Loucy (cell line): ENCODE data around the gene DBR1.

Source experiments
- H2AFZ ChIP-seq: fragments of 200-600 bp; sonication (generic); 2 replicates; pipeline ENCODE4 v1.6.0; 2016; ENCODE audit warnings: antibody characterized with exemption, mild to moderate bottlenecking, low read length, moderate library complexity
- H3F3A ChIP-seq: fragments of 200-600 bp; 2 replicates; pipeline ENCODE4 v1.6.0; 2016; ENCODE audit warnings: antibody characterized with exemption, low read depth, mild to moderate bottlenecking
- H3K27me3 ChIP-seq: fragments of 200-600 bp; sonication (generic); 2 replicates; pipeline ENCODE4 v1.6.1; 2014; ENCODE audit warnings: low read length, mild to moderate bottlenecking; ENCODE audit not compliant: insufficient read depth, poor library complexity, severe bottlenecking
- H3K36me3 ChIP-seq: fragments of 200-600 bp; sonication (generic); 2 replicates; pipeline ENCODE4 v1.6.1; 2016; ENCODE audit warnings: low read length; ENCODE audit not compliant: insufficient read depth
- H3K4me1 ChIP-seq: fragments of 200-600 bp; sonication (generic); 2 replicates; pipeline ENCODE4 v1.5.1; 2014; ENCODE audit warnings: low read length, mild to moderate bottlenecking; ENCODE audit not compliant: insufficient read depth, poor library complexity, severe bottlenecking
- H3K4me2 ChIP-seq: fragments of 200-600 bp; sonication (generic); 2 replicates; pipeline ENCODE4 v1.6.0; 2014; ENCODE audit warnings: antibody characterized with exemption, low read length, low read depth, mild to moderate bottlenecking; ENCODE audit not compliant: poor library complexity, severe bottlenecking
- H3K4me3 ChIP-seq: fragments of 200-600 bp; sonication (generic); 2 replicates; pipeline ENCODE4 v1.5.1; 2014; ENCODE audit warnings: low read length, mild to moderate bottlenecking, mixed read lengths; ENCODE audit not compliant: poor library complexity, severe bottlenecking
- H3K79me2 ChIP-seq: fragments of 200-600 bp; sonication (generic); 2 replicates; pipeline ENCODE4 v1.6.1; 2014; ENCODE audit warnings: low read length; ENCODE audit not compliant: insufficient read depth
- H3K9ac ChIP-seq: fragments of 200-600 bp; sonication (generic); 2 replicates; pipeline ENCODE4 v1.6.0; 2014; ENCODE audit warnings: mild to moderate bottlenecking, low read depth, low read length, moderate library complexity; ENCODE audit not compliant: poor library complexity, severe bottlenecking
- H3K9me2 ChIP-seq: fragments of 200-600 bp; sonication (generic); replicated peaks from 2 replicates; pipeline ENCODE4 v1.6.1; 2016; ENCODE audit warnings: low read depth, low read length, mixed read lengths
- H3K9me3 ChIP-seq: fragments of 200-600 bp; sonication (generic); 2 replicates; pipeline ENCODE4 v1.6.1; 2014; ENCODE audit warnings: mild to moderate bottlenecking, antibody characterized with exemption, low read length, low read depth; ENCODE audit not compliant: insufficient read depth
- H4K20me1 ChIP-seq: fragments of 200-600 bp; sonication (generic); 2 replicates; pipeline ENCODE4 v1.6.0; 2014; ENCODE audit warnings: antibody characterized with exemption, low read length, mild to moderate bottlenecking; ENCODE audit not compliant: insufficient read depth, poor library complexity, severe bottlenecking
- CTCF ChIP-seq: fragments of 200-600 bp; sonication (generic); conservative IDR thresholded peaks from 2 replicates; pipeline ENCODE4 v1.5.1; 2014; ENCODE audit warnings: mild to moderate bottlenecking, antibody characterized with exemption, low read length
- EZH2phosphoT487 ChIP-seq: fragments of 200-600 bp; IDR thresholded peaks from 2 replicates; pipeline ENCODE4 v1.6.1; 2018; ENCODE audit warnings: antibody characterized with exemption, mild to moderate bottlenecking, moderate library complexity, borderline replicate concordance

The DBR1 gene

GRCh38 chr3:138139691-138140090, 35.0 kb downstream of the DBR1 start:
- H3K27me3 ChIP-seq = no peaks in the 10 kb centered on the region
- H4K20me1 ChIP-seq = no peaks in the 10 kb centered on the region
- TF ChIP-seq CTCF (no peak), EZH2phosphoT487 (no peak)
- H3K4me2 ChIP-seq = no peak overlapping the region
- H3K9ac ChIP-seq = no peak overlapping the region
- H3K36me3 ChIP-seq = no peaks in the 10 kb centered on the region
- H3K79me2 ChIP-seq = no peaks in the 10 kb centered on the region
- H3K4me1 ChIP-seq = peaks cover 20% of the 10 kb centered on the region
- no peaks in the 10 kb centered on the region for H3K9me3 ChIP-seq
- H2AFZ ChIP-seq = no peak overlapping the region
- no peaks in the 10 kb centered on the region for H3F3A ChIP-seq
- no peak overlapping the region for H3K4me3 ChIP-seq
- no peaks in the 10 kb centered on the region for H3K9me2 ChIP-seq

DNA sequence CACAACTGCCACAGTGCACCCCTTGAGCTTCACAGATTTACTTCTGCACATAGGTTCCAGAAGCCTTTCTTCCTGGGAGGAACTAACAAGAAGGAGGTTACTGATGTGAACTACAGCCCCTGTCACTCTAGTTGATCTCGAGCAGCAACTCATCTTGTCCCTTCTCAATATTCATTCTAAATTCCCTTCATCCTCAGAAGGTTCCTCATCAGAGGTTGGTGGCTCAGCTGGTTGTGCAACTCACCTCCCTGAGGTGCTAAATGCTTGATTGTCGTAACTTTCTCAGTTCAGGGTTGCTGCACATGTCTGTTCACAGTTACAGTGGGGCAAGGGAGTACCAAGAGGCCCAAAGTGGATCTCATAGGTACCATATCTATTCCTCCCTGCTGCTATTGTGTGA, 36.9 kb downstream of the DBR1 start:
- no peak overlapping the region for H3K4me2 ChIP-seq

DNA sequence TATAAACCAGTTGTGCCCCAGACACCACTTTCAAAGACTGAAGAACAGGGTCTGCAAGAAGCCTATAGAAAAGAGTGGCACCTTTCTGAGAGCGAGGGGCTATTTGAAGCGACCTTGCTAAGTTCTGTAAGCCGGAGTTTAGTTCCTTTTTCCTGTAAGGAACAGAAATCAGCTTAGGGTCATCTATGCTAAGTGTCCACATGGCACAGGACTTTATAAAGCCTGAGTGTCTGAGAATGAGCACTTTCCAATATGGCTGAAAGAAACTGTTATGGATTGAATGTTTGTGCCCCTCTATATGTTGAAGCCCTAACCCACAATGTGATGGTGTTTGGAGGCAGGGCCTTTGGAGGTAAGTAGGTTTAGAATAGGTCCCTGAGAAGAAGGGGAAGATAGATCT, 38.5 kb downstream of the DBR1 start:
- no peak for TF ChIP-seq CTCF
- no peak for TF ChIP-seq EZH2phosphoT487
- Histone ChIP-seq H3K4me2 (no peak overlapping the region), H3K9me2 (no peaks in the 10 kb centered on the region), H3K27me3 (no peaks in the 10 kb centered on the region), H3K79me2 (no peaks in the 10 kb centered on the region), H3K9ac (no peak overlapping the region), H2AFZ (peak overlapping the region; percentile 59), H3K4me3 (no peak overlapping the region), H3K36me3 (no peaks in the 10 kb centered on the region), H3F3A (no peaks in the 10 kb centered on the region), H4K20me1 (no peaks in the 10 kb centered on the region), H3K9me3 (no peaks in the 10 kb centered on the region), H3K4me1 (peaks cover 16% of the 10 kb centered on the region)

More for the DNA sequence above, 36.9 kb downstream of the DBR1 start:
- Histone ChIP-seq H3K4me1 (peaks cover 20% of the 10 kb centered on the region), H3K36me3 (no peaks in the 10 kb centered on the region), H3K9me3 (no peaks in the 10 kb centered on the region), H2AFZ (no peak overlapping the region), H3F3A (no peaks in the 10 kb centered on the region), H3K9me2 (no peaks in the 10 kb centered on the region), H3K4me3 (no peak overlapping the region), H3K27me3 (no peaks in the 10 kb centered on the region), H3K79me2 (no peaks in the 10 kb centered on the region), H3K9ac (no peak overlapping the region), H4K20me1 (no peaks in the 10 kb centered on the region)
- no peak for TF ChIP-seq CTCF
- TF ChIP-seq EZH2phosphoT487 = no peak
